ENCODE results near the gene ARHGDIG.
A peak's percentile ranks its signal among the peaks of the same experiment; 100 is the strongest.
"Not testable (repeated sequence)": the region's sequence is repeated elsewhere in the genome, so short reads cannot be mapped to it uniquely, and the experiment has no call there.

Gene ARHGDIG

GRCh38 chr16:325375-326145 lies 45.2 kb downstream of the ARHGDIG start:
- peaks cover 4% of the 10 kb centered on the region for H3K27me3 Mint-ChIP-seq (ENCODE audit: low read depth, poor library complexity)
- H3K4me1 Mint-ChIP-seq, result peaks cover 21% of the 10 kb centered on the region
- no peak overlapping the region for H3K27ac Mint-ChIP-seq
- H3K9me3 Mint-ChIP-seq, result no peaks in the 10 kb centered on the region
- no peak overlapping the region for H3K4me3 Mint-ChIP-seq
- TF ChIP-seq CTCF (IDR thresholded peaks at IDR 0.05), result no peak
- H3K36me3 Mint-ChIP-seq (ENCODE audit: low read depth), result peaks cover 5% of the 10 kb centered on the region
- DNase-seq, result no peak

- no peak for TF ChIP-seq CTCF (IDR thresholded peaks at IDR 0.05)
- Mint-ChIP-seq H3K4me3 (no peak overlapping the region), H3K4me1 (peaks cover 33% of the 10 kb centered on the region), H3K27me3 (ENCODE audit: low read depth, poor library complexity) (peaks cover 5% of the 10 kb centered on the region), H3K36me3 (ENCODE audit: low read depth) (peaks cover 16% of the 10 kb centered on the region), H3K9me3 (peaks cover 8% of the 10 kb centered on the region), H3K27ac (peak overlapping the region; percentile 95)
- DNase-seq, result no peak
These were observed 50.4 kb downstream of the ARHGDIG start for GRCh38 chr16:330741-331140.

- Mint-ChIP-seq H3K9me3 (peaks cover 10% of the 10 kb centered on the region), H3K4me1 (peaks cover 33% of the 10 kb centered on the region), H3K36me3 (ENCODE audit: low read depth) (peaks cover 17% of the 10 kb centered on the region), H3K27ac (peak overlapping the region; percentile 95)
- H3K27me3 Mint-ChIP-seq (ENCODE audit: low read depth, poor library complexity); H3K4me3 Mint-ChIP-seq; DNase-seq: not testable (repeated sequence)
These were observed 50.9 kb downstream of the ARHGDIG start for GRCh38 chr16:331181-331814.

Data from nephron progenitor cell (in vitro differentiated cells).